Activated B cell treated with CpG ODN at 0.5 μM for 24 hours (primary cell): ENCODE data around the gene MAP2K6. TPM values are rescaled to one million over a fixed set of nuclear protein-coding genes. Genes with fewer than 3 reads are reported as not detected.

Experiments
- ATAC-seq: fragments of 200-7000 bp; cut with Tn5 transposase; one replicate; pipeline ENCODE4 v1.10.0; 2021; ENCODE audit warnings: low read depth, mild to moderate bottlenecking, moderate library complexity
- CTCF ChIA-PET: fragments of 350-600 bp; sonication (Branson Sonifier 250); formaldehyde crosslinking; loops from one replicate; lab custom pipeline; 2021; ENCODE audit warnings: antibody characterized with exemption; lab: Charles Lee
- POLR2A ChIA-PET: fragments of 350-600 bp; sonication (Branson Sonifier 250); formaldehyde crosslinking; loops from one replicate; lab custom pipeline; 2021; ENCODE audit warnings: antibody characterized with exemption; lab: Charles Lee
- DNase-seq: peaks from one replicate; pipeline ENCODE4 v3.0.0; 2022
- H3K27ac Mint-ChIP-seq: one replicate; pipeline ENCODE4 v1.8.0; 2020; ENCODE audit warnings: mixed read lengths
- H3K27me3 Mint-ChIP-seq: one replicate; pipeline ENCODE4 v1.8.0; 2021; ENCODE audit warnings: mixed read lengths
- H3K36me3 Mint-ChIP-seq: one replicate; pipeline ENCODE4 v1.8.0; 2021; ENCODE audit warnings: low read depth, mixed read lengths
- H3K4me1 Mint-ChIP-seq: one replicate; pipeline ENCODE4 v1.8.0; 2021; ENCODE audit warnings: mixed read lengths
- H3K4me3 Mint-ChIP-seq: one replicate; pipeline ENCODE4 v1.8.0; 2020; ENCODE audit warnings: mild to moderate bottlenecking, mixed read lengths
- H3K9me3 Mint-ChIP-seq: one replicate; pipeline ENCODE4 v1.8.0; 2020; ENCODE audit warnings: mixed read lengths
- CTCF ChIP-seq: fragments of 200-600 bp; IDR thresholded peaks from one replicate; pipeline ENCODE4 v1.8.0; 2022; ENCODE audit warnings: antibody characterized with exemption, mild to moderate bottlenecking
- intact Hi-C: fragments of 100-400 bp; cut with micrococcal nuclease; formaldehyde crosslinking; loops from one replicate; pipeline ENCODE4 v1.15.1; 2024
- total RNA-seq: library from RNA; stranded (reverse); gene quantifications from 2 replicates; pipeline ENCODE4 v1.2.3, GENCODE V29; 2022

The MAP2K6 gene
- total RNA-seq, 1 donor from 2014 or later, result 2.9 TPM

DNA sequence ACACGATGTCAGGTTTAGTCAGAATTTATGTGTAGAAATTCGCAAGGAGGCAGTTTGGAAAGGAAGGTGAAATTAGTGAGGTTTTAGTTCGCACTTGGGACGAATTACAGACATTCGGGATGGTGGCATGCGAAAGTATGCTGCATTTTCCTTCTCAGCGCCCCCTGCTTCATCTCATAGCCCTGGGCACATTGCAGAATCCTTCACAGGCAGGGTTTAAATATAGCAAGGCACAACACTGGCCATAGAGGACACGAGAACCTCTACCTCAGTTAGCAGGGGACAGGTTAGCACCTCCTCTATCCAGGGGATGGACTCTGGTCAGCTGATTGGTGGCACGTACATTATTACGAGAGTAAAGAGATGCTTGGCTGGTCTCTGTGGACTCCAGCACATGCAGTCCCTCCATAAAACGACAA is 47.5 kb downstream of the MAP2K6 start:
- ChIA-PET CTCF (no interaction called here), POLR2A (no interaction called here)
- DNase-seq (no peak), ATAC-seq (no peak)
- Mint-ChIP-seq H3K9me3 (no peaks in the 10 kb centered on the region), H3K27me3 (no peaks in the 10 kb centered on the region), H3K36me3 (no peaks in the 10 kb centered on the region), H3K27ac (no peak overlapping the region), H3K4me1 (peaks cover 3% of the 10 kb centered on the region), H3K4me3 (no peak overlapping the region)
- intact Hi-C loops, result no loop called here
- TF ChIP-seq CTCF, result no peak

DNA sequence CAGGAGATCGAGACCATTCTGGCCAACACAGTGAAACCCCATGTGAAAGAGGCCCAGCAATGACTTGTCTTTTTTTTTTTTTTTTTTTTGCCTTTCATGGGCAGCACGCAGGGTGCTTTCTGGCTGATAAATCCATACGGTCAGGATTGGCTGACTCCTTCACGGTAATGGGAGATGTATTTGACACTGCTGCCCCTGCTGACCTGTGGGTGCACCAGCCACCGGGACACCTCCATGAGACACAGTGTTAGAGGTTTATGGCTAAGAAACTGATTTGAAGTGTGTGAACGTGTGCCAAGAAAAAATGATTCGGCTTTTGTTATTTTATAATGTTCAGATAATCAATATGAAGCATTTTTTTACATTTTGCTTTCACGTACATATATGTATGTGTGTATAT is 48.4 kb downstream of the MAP2K6 start:
- ChIA-PET CTCF (no interaction called here), POLR2A (no interaction called here)
- Mint-ChIP-seq H3K4me3 (no peak overlapping the region), H3K27ac (no peak overlapping the region), H3K36me3 (no peaks in the 10 kb centered on the region), H3K4me1 (peaks cover 3% of the 10 kb centered on the region), H3K27me3 (no peaks in the 10 kb centered on the region), H3K9me3 (no peaks in the 10 kb centered on the region)
- intact Hi-C loops, result no loop called here
- DNase-seq (no peak), ATAC-seq (no peak)
- TF ChIP-seq CTCF, result no peak

- DNase-seq, result no peak
- TF ChIP-seq CTCF, result no peak
- H3K4me3 Mint-ChIP-seq, result no peak overlapping the region
Measured at GRCh38 chr17:69466451-69466850, 52.0 kb downstream of the MAP2K6 start.

DNA sequence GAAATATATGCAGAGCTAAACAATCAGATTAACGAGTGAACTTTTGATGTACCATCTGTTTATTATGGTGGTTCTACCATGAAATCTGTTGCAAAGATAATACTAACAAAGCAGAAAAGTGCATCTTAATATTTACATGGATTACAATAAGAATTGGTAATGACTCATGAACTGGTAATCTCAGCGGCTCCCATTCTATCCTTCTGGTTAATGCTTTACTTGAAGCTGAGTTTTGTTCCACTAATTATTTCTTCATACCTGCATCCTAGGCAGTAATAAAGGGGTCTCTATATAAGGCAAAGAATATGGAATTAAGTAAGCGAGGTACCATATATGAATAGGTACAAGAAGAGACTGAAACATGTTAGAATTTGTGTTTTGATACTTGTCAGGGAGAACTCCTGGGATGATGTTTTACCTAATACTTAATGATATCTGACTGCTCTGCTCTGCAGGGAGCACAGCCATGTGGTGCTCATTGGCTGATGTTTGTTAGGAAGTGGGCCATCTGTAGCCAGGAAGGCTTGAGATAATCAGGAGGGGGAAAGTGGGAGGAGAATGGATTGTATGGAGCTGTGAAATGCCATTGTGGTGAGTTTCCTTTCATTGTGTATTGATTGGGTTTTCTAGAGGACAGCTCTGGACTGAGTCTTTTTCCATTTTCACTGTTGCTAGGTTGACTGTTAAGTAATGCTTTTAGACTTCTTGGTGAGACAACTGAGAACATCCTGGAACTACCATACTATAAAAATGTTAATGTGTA is 52.6 kb downstream of the MAP2K6 start:
- Mint-ChIP-seq H3K4me1 (peaks cover 3% of the 10 kb centered on the region), H3K4me3 (no peak overlapping the region), H3K27ac (no peak overlapping the region), H3K36me3 (peaks cover 2% of the 10 kb centered on the region), H3K9me3 (no peaks in the 10 kb centered on the region), H3K27me3 (no peaks in the 10 kb centered on the region)
- no peak for TF ChIP-seq CTCF
- intact Hi-C loops, result no loop called here
- no peak for ATAC-seq
- DNase-seq, result no peak
- ChIA-PET CTCF (no interaction called here), POLR2A (no interaction called here)

More at GRCh38 chr17:69466451-69466850, 52.0 kb downstream of the MAP2K6 start:
- Mint-ChIP-seq H3K4me1 (peaks cover 3% of the 10 kb centered on the region), H3K27ac (no peak overlapping the region), H3K9me3 (no peaks in the 10 kb centered on the region), H3K36me3 (peaks cover 2% of the 10 kb centered on the region), H3K27me3 (no peaks in the 10 kb centered on the region)
- CTCF ChIA-PET, result no interaction called here
- POLR2A ChIA-PET, result no interaction called here
- intact Hi-C loops, result no loop called here
- ATAC-seq, result no peak

- Mint-ChIP-seq H3K9me3 (no peaks in the 10 kb centered on the region), H3K4me3 (no peak overlapping the region), H3K36me3 (peaks cover 2% of the 10 kb centered on the region), H3K27me3 (no peaks in the 10 kb centered on the region), H3K27ac (no peak overlapping the region), H3K4me1 (peaks cover 3% of the 10 kb centered on the region)
- POLR2A ChIA-PET, result no interaction called here
- CTCF ChIA-PET, result no interaction called here
- no peak for TF ChIP-seq CTCF
- intact Hi-C loops, result no loop called here
- DNase-seq (no peak), ATAC-seq (no peak)
Measured at GRCh38 chr17:69468207-69468606, 53.7 kb downstream of the MAP2K6 start.
